T-cell (primary cell): ENCODE measurements around the gene AGAP3. TPM values are rescaled to one million over a fixed set of nuclear protein-coding genes. Genes with fewer than 3 reads are reported as not detected.

Experiments used
- ATAC-seq, 4 experiments: fragments of 200-7000 bp in 3 of 4; fragments of 150-1000 bp in 1 of 4; cut with Tn5 transposase; replicated peaks in 1 of 4; 1 replicate in 3 of 4; 2 replicates in 1 of 4; pipeline ENCODE4 v1.10.0; 2021; ENCODE audit warnings: moderate library complexity in 3 of 4, mild to moderate bottlenecking in 2 of 4, moderate number of reproducible peaks in 1 of 4
- CTCF ChIA-PET, 2 donors: fragments of 300-600 bp; sonication (Branson Sonifier 250); formaldehyde crosslinking; loops; one replicate each; lab custom pipeline; 2022; ENCODE audit warnings: antibody characterized with exemption in 2 of 2; lab: Charles Lee
- POLR2A ChIA-PET, 2 donors: fragments of 300-600 bp; sonication (Branson Sonifier 250); formaldehyde crosslinking; loops; one replicate each; lab custom pipeline; 2022; ENCODE audit warnings: antibody characterized with exemption in 2 of 2; lab: Charles Lee
- DNase-seq, 35 experiments: peaks; one replicate each; pipeline versions ENCODE4 v3.0.0 to v3.0.0-alpha.2; 2013 to 2023
- H3K27ac ChIP-seq: one replicate; pipeline ENCODE4 v1.5.1; 2013; ENCODE audit warnings: low read length
- H3K27me3 ChIP-seq, 2 experiments: replicated peaks in 1 of 2; 1 replicate in 1 of 2; 2 replicates in 1 of 2; pipeline versions ENCODE4 v1.6.1 to v1.7.0; 2013; ENCODE audit warnings: low read length in 1 of 2, mixed read lengths in 1 of 2; ENCODE audit not compliant: control insufficient read depth in 2 of 2, insufficient read depth in 2 of 2; ENCODE audit errors: extremely low read depth in 1 of 2
- H3K36me3 ChIP-seq, 2 donors: 1 replicate in 1 of 2; 2 replicates in 1 of 2; pipeline versions ENCODE4 v1.6.1 to v1.7.0; 2013; ENCODE audit warnings: low read length in 1 of 2; ENCODE audit not compliant: control insufficient read depth in 2 of 2, insufficient read depth in 1 of 2; ENCODE audit errors: extremely low read depth in 1 of 2
- H3K4me1 ChIP-seq, 2 experiments: 1 replicate in 1 of 2; 2 replicates in 1 of 2; pipeline versions ENCODE4 v1.6.1 to v1.7.0; 2013; ENCODE audit warnings: low read length in 2 of 2, mixed read lengths in 1 of 2; ENCODE audit not compliant: insufficient read depth in 2 of 2, control insufficient read depth in 1 of 2; ENCODE audit errors: extremely low read depth in 1 of 2
- H3K4me3 ChIP-seq, 2 donors: 1 replicate in 1 of 2; 2 replicates in 1 of 2; pipeline versions ENCODE4 v1.5.1 to v1.7.0; 2013; ENCODE audit warnings: mild to moderate bottlenecking in 2 of 2, low read length in 1 of 2, moderate library complexity in 1 of 2; ENCODE audit not compliant: control insufficient read depth in 1 of 2; ENCODE audit errors: extremely low read depth in 1 of 2
- H3K9me3 ChIP-seq: 2 replicates; pipeline ENCODE4 v1.7.0; 2013
- H3K27ac Mint-ChIP-seq, 2 donors: one replicate each; pipeline ENCODE4 v1.8.0; 2020 to 2021; ENCODE audit warnings: mild to moderate bottlenecking in 2 of 2, mixed read lengths in 2 of 2
- H3K27me3 Mint-ChIP-seq, 2 donors: one replicate each; pipeline ENCODE4 v1.8.0; 2021 to 2022; ENCODE audit warnings: mixed read lengths in 2 of 2
- H3K36me3 Mint-ChIP-seq: one replicate; pipeline ENCODE4 v1.8.0; 2021; ENCODE audit warnings: mixed read lengths
- H3K4me1 Mint-ChIP-seq, 3 donors: one replicate each; pipeline ENCODE4 v1.8.0; 2020 to 2022; ENCODE audit warnings: mixed read lengths in 3 of 3, mild to moderate bottlenecking in 1 of 3
- H3K4me3 Mint-ChIP-seq, 3 donors: one replicate each; pipeline ENCODE4 v1.8.0; 2020 to 2022; ENCODE audit warnings: mild to moderate bottlenecking in 3 of 3, mixed read lengths in 3 of 3, moderate library complexity in 3 of 3
- H3K9me3 Mint-ChIP-seq, 3 donors: one replicate each; pipeline ENCODE4 v1.8.0; 2020 to 2022; ENCODE audit warnings: mixed read lengths in 3 of 3
- WGBS: methylation state at CpG from one replicate; pipeline ENCODE4 v1.1.5; 2013; ENCODE audit warnings: missing lambda C conversion rate; ENCODE audit not compliant: insufficient coverage; 5-methylcytosine and 5-hydroxymethylcytosine counted together
- total RNA-seq, 35 experiments: library from RNA in 6 of 35; stranded (reverse) in 6 of 35; fragments of 120-200 nt in 1 of 35; gene quantifications; one replicate each; pipeline versions ENCODE4 v1.2.1 to v1.2.4 and lab custom pipeline; 2013 to 2026

AGAP3 gene
- total RNA-seq, 5 donors from 2014 or later (not counting 1 experiment from before 2014, with no cell fraction given): 28.2 to 67.3 (median 50.9) TPM

DNA sequence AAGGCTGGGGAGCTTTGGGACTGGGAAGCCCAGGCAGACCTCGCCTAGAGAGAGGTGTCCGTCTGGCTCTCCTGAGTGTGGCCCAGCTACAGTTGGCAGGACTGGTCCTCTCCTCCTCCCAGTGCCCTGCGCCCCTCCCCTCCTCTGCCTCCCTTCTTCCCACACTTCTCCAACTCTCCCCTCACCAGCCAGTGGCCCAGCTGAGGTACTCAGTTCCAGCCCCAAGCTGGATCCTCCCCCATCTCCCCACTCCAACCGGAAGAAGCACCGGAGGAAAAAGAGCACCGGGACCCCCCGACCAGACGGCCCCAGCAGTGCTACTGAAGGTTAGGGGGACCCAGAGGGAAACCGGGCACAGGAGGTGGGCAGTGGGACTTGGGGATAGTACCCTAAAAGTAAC lies 53.5 kb downstream of the AGAP3 start:
- no peak for ATAC-seq
- Mint-ChIP-seq H3K27ac (no peak overlapping the region), H3K4me3 (no peak overlapping the region), H3K9me3 (no peaks in the 10 kb centered on the region), H3K4me1 (no peaks in the 10 kb centered on the region), H3K36me3 (peaks cover 45% of the 10 kb centered on the region), H3K27me3 (no peaks in the 10 kb centered on the region)
- ChIA-PET POLR2A (no interaction called here), CTCF (no interaction called here)
- Histone ChIP-seq H3K4me1 (no peaks in the 10 kb centered on the region), H3K36me3 (peaks cover 0 to 7% of the 10 kb centered on the region in 2 donors), H3K9me3 (no peaks in the 10 kb centered on the region), H3K27me3 (no peaks in the 10 kb centered on the region), H3K27ac (no peak overlapping the region), H3K4me3 (no peak overlapping the region)
- no peak for DNase-seq
- WGBS: 100% methylated on average over 2 of the region's 9 CpGs

DNA sequence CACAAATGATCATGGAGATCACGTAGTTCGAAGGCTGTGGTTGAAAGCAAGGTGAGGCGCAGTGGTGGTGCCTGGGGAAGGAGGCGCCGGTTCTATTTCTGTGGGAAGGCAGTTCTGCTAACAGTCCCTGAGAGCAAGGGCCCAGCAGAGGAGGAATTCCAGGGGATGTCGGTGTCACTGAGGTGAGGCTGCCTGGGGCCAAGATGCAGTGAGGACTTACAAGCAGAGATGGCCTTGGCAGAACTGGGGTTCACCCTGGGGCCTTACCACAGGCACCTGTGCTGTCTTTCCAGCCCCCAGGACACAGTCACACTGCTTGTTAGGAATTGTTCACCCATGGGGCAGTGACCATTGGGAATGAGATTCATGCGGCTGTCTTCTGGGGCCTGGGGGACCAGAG lies 54.6 kb downstream of the AGAP3 start:
- ATAC-seq (no peak), DNase-seq (no peak)
- WGBS: 96% methylated on average over 7 of the region's 7 CpGs
- Mint-ChIP-seq H3K27me3 (no peaks in the 10 kb centered on the region), H3K4me1 (no peaks in the 10 kb centered on the region), H3K36me3 (peaks cover 40% of the 10 kb centered on the region), H3K9me3 (no peaks in the 10 kb centered on the region), H3K27ac (no peak overlapping the region), H3K4me3 (no peak overlapping the region)
- Histone ChIP-seq H3K4me1 (no peaks in the 10 kb centered on the region), H3K9me3 (no peaks in the 10 kb centered on the region), H3K27me3 (no peaks in the 10 kb centered on the region), H3K4me3 (no peak overlapping the region), H3K27ac (no peak overlapping the region), H3K36me3 (peaks cover 0 to 3% of the 10 kb centered on the region in 2 donors)
- POLR2A ChIA-PET: no interaction called here
- CTCF ChIA-PET: interaction anchor here in 1 of 2 donors (0.5 kb wide), 1 partner anchor 177 kb away, joined by 5 read pairs; no protein-coding TSS in a partner anchor

GRCh38 chr7:151141311-151141854 lies 55.1 kb downstream of the AGAP3 start:
- H3K4me1 Mint-ChIP-seq: no peaks in the 10 kb centered on the region
- H3K27me3 Mint-ChIP-seq: no peaks in the 10 kb centered on the region
- CTCF ChIA-PET: interaction anchor here in 1 of 2 donors (0.5 kb wide), 1 partner anchor 177 kb away, joined by 5 read pairs; no protein-coding TSS in a partner anchor
- Histone ChIP-seq H3K4me3 (no peak overlapping the region), H3K9me3 (no peaks in the 10 kb centered on the region), H3K4me1 (no peaks in the 10 kb centered on the region), H3K27ac (no peak overlapping the region), H3K36me3 (peaks cover 0 to 3% of the 10 kb centered on the region in 2 donors), H3K27me3 (no peaks in the 10 kb centered on the region)
- DNase-seq (peak in 1 of 35 experiments; percentile 9), ATAC-seq (no peak)
- H3K27ac Mint-ChIP-seq: no peak overlapping the region
- H3K36me3 Mint-ChIP-seq: peaks cover 37% of the 10 kb centered on the region
- no peaks in the 10 kb centered on the region for H3K9me3 Mint-ChIP-seq
- WGBS: 96% methylated on average over 5 of the region's 9 CpGs
- no peak overlapping the region for H3K4me3 Mint-ChIP-seq
- POLR2A ChIA-PET: no interaction called here

DNA sequence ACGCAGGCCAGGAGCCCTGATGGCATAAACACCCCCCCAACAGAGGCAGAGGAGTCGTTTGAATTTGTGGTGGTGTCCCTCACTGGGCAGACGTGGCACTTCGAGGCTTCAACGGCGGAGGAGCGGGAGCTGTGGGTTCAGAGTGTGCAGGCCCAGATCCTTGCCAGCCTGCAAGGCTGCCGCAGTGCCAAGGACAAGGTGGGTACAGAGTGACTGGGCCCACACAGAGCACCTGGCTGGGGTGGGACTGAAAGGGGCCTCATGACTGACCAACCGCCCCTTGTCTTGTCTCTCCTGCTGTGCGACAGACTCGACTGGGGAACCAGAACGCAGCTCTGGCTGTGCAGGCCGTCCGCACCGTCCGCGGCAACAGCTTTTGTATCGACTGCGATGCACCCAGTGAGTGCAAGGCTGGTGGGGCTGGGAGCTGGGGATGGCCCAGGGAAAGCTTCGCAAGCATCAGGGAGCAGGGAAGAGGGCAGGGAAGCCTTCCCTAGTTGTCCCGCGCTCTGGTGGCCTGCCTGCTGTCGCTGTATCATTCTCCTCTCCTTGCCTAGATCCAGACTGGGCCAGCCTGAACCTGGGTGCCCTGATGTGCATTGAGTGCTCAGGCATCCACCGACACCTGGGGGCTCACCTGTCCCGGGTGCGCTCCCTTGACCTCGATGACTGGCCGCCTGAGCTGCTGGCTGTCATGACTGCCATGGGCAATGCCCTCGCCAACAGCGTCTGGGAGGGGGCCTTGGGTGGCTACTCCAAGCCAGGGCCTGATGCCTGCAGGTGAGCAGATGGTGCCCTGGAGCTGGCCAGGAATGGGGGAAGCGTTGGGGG lies 55.8 kb downstream of the AGAP3 start:
- no peak overlapping the region for H3K4me3 Mint-ChIP-seq
- Histone ChIP-seq H3K27ac (no peak overlapping the region), H3K36me3 (peaks cover 0 to 3% of the 10 kb centered on the region in 2 donors), H3K9me3 (no peaks in the 10 kb centered on the region), H3K4me3 (no peak overlapping the region), H3K27me3 (no peaks in the 10 kb centered on the region), H3K4me1 (no peaks in the 10 kb centered on the region)
- ATAC-seq (no peak), DNase-seq (no peak)
- H3K27me3 Mint-ChIP-seq: peaks cover 0 to under 1% of the 10 kb centered on the region in 2 donors
- H3K4me1 Mint-ChIP-seq: no peaks in the 10 kb centered on the region
- peaks cover 33% of the 10 kb centered on the region for H3K36me3 Mint-ChIP-seq
- POLR2A ChIA-PET: no interaction called here
- CTCF ChIA-PET: no interaction called here
- no peak overlapping the region for H3K27ac Mint-ChIP-seq
- H3K9me3 Mint-ChIP-seq: no peaks in the 10 kb centered on the region
- 97% methylated on average over 29 of the region's 31 CpGs for WGBS

DNA sequence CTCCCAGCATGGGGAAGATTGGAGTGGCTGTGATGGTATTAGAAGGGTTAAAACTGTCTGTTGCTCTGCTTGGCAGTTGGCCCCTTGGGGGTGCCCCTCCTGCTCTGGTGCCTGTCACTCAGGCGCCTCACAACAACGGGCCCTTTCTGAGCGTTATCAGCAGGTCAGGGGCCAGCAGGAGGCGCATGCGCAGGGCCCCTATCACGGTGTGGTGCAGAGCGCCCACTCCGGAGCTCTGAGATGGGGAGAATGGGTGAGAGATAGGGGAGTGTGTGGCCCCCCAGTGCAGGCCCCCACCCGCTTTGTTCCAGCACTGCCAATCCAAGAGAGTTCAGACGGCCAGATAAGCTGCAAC lies 56.4 kb downstream of the AGAP3 start:
- 91% methylated on average over 7 of the region's 10 CpGs for WGBS
- Histone ChIP-seq H3K4me1 (no peaks in the 10 kb centered on the region), H3K27ac (no peak overlapping the region), H3K27me3 (no peaks in the 10 kb centered on the region), H3K4me3 (no peak overlapping the region), H3K9me3 (no peaks in the 10 kb centered on the region), H3K36me3 (peaks cover 0 to 3% of the 10 kb centered on the region in 2 donors)
- peaks cover 33% of the 10 kb centered on the region for H3K36me3 Mint-ChIP-seq
- peak in 1 of 35 experiments; percentile 8 for DNase-seq
- no peaks in the 10 kb centered on the region for H3K4me1 Mint-ChIP-seq
- no peak overlapping the region for H3K27ac Mint-ChIP-seq
- ATAC-seq: no peak
- ChIA-PET POLR2A (no interaction called here), CTCF (no interaction called here)
- peaks cover 0 to 7% of the 10 kb centered on the region in 2 donors for H3K27me3 Mint-ChIP-seq
- no peaks in the 10 kb centered on the region for H3K9me3 Mint-ChIP-seq
- H3K4me3 Mint-ChIP-seq: no peak overlapping the region

DNA sequence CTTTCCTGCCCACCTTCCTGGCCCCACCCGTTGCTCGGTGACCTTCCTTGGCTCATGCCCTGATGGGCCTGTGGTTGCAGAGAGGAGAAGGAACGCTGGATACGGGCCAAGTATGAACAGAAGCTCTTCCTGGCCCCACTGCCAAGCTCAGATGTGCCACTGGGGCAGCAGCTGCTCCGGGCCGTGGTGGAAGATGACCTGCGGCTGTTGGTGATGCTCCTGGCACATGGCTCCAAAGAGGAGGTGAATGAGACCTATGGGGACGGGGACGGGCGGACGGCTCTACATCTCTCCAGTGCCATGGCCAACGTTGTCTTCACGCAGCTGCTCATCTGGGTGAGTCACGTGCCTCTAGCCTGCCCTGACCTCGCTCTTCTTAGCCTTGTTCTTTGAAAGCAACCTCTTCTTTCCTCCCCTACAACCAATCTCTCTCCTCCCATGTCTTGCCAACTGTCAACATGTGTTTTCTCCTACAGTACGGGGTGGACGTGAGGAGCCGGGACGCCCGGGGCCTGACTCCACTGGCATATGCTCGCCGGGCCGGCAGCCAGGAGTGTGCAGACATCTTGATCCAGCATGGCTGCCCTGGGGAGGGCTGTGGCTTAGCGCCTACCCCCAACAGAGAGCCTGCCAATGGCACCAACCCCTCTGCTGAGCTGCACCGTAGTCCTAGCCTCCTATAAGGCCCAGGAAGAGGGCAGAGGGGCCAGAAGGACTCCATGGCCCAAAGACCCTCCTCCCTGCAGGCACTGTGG lies 57.2 kb downstream of the AGAP3 start:
- ChIA-PET CTCF (no interaction called here), POLR2A (no interaction called here)
- WGBS: 92% methylated on average over 20 of the region's 25 CpGs
- Histone ChIP-seq H3K9me3 (no peaks in the 10 kb centered on the region), H3K4me3 (no peak overlapping the region), H3K4me1 (no peaks in the 10 kb centered on the region), H3K27me3 (peaks cover 0 to 5% of the 10 kb centered on the region in 2 experiments), H3K27ac (no peak overlapping the region), H3K36me3 (peaks cover 0 to 3% of the 10 kb centered on the region in 2 donors)
- H3K27me3 Mint-ChIP-seq: peaks cover 0 to 8% of the 10 kb centered on the region in 2 donors
- DNase-seq: peak in 1 of 35 experiments; percentile 7
- H3K9me3 Mint-ChIP-seq: no peaks in the 10 kb centered on the region
- no peak for ATAC-seq
- no peaks in the 10 kb centered on the region for H3K4me1 Mint-ChIP-seq
- H3K27ac Mint-ChIP-seq: no peak overlapping the region
- peaks cover 33% of the 10 kb centered on the region for H3K36me3 Mint-ChIP-seq
- no peak overlapping the region for H3K4me3 Mint-ChIP-seq
